H9 (cell line): Measurements from ENCODE around the gene ICAM2. TPM values are rescaled to one million over a fixed set of nuclear protein-coding genes. Genes with fewer than 3 reads are reported as not detected.

Experiments used
- DNase-seq: peaks from one replicate; pipeline ENCODE4 v3.0.0-alpha.2; 2017
- H2AFZ ChIP-seq: one replicate; pipeline ENCODE4 v1.6.1; 2013; ENCODE audit warnings: mild to moderate bottlenecking, low read length, control low read depth, moderate library complexity
- H2AK5ac ChIP-seq: 2 replicates; pipeline ENCODE4 v1.6.1; 2013; ENCODE audit warnings: low read length, control low read depth, mixed read lengths; ENCODE audit not compliant: insufficient read length
- H2BK120ac ChIP-seq: one replicate; pipeline ENCODE4 v1.6.1; 2013; ENCODE audit warnings: low read depth, mild to moderate bottlenecking, low read length, control low read depth, inconsistent platforms; ENCODE audit not compliant: poor library complexity, severe bottlenecking
- H2BK12ac ChIP-seq: 2 replicates; pipeline ENCODE4 v1.6.1; 2013; ENCODE audit warnings: low read length, control low read depth, mixed read lengths, low read depth; ENCODE audit not compliant: insufficient read length
- H2BK15ac ChIP-seq: 2 replicates; pipeline ENCODE4 v1.6.1; 2013; ENCODE audit warnings: low read depth, low read length, control low read depth
- H2BK20ac ChIP-seq: one replicate; pipeline ENCODE4 v1.6.1; 2013; ENCODE audit warnings: low read depth, mild to moderate bottlenecking, low read length, control low read depth, inconsistent platforms; ENCODE audit not compliant: poor library complexity, severe bottlenecking
- H2BK5ac ChIP-seq: 2 replicates; pipeline ENCODE4 v1.6.1; 2013; ENCODE audit warnings: low read length, control low read depth, mixed read lengths; ENCODE audit not compliant: insufficient read length
- H3K14ac ChIP-seq: 2 replicates; pipeline ENCODE4 v1.6.1; 2013; ENCODE audit warnings: low read length, control low read depth; ENCODE audit not compliant: insufficient read depth
- H3K18ac ChIP-seq: 2 replicates; pipeline ENCODE4 v1.6.1; 2013; ENCODE audit warnings: low read depth, mild to moderate bottlenecking, mixed read lengths, low read length, control low read depth; ENCODE audit not compliant: insufficient read length
- H3K23ac ChIP-seq: 2 replicates; pipeline ENCODE4 v1.6.1; 2013; ENCODE audit warnings: low read length, control low read depth, mixed read lengths, low read depth; ENCODE audit not compliant: insufficient read length
- H3K23me2 ChIP-seq: 2 replicates; pipeline ENCODE4 v1.6.1; 2013; ENCODE audit warnings: low read depth, mild to moderate bottlenecking, mixed read lengths, low read length, control low read depth; ENCODE audit not compliant: insufficient read length, poor library complexity, severe bottlenecking
- H3K27ac ChIP-seq: 2 replicates; pipeline ENCODE4 v1.5.1; 2013; ENCODE audit warnings: low read length, control low read depth, mixed read lengths, low read depth; ENCODE audit not compliant: insufficient read length
- H3K27me3 ChIP-seq: 2 replicates; pipeline ENCODE4 v1.6.1; 2013; ENCODE audit warnings: low read length, control low read depth, inconsistent platforms; ENCODE audit not compliant: insufficient read depth
- H3K4ac ChIP-seq: 2 replicates; pipeline ENCODE4 v1.6.1; 2013; ENCODE audit warnings: low read depth, mild to moderate bottlenecking, control low read depth, inconsistent platforms, low read length, moderate library complexity
- H3K4me1 ChIP-seq: 2 replicates; pipeline ENCODE4 v1.6.1; 2013; ENCODE audit warnings: low read length, control low read depth, inconsistent platforms; ENCODE audit not compliant: insufficient read depth
- H3K4me2 ChIP-seq: 2 replicates; pipeline ENCODE4 v1.6.1; 2013; ENCODE audit warnings: low read length, control low read depth, mixed read lengths; ENCODE audit not compliant: insufficient read length, insufficient read depth
- H3K56ac ChIP-seq: 2 replicates; pipeline ENCODE4 v1.6.1; 2013; ENCODE audit warnings: low read depth, mild to moderate bottlenecking, mixed read lengths, low read length, control low read depth; ENCODE audit not compliant: insufficient read length
- H3K79me1 ChIP-seq: 2 replicates; pipeline ENCODE4 v1.6.1; 2013; ENCODE audit warnings: low read depth, mild to moderate bottlenecking, moderate library complexity, low read length, control low read depth, inconsistent platforms; ENCODE audit not compliant: insufficient read depth, poor library complexity, severe bottlenecking
- H3K79me2 ChIP-seq: 2 replicates; pipeline ENCODE4 v1.6.1; 2013; ENCODE audit warnings: low read length, control low read depth, inconsistent platforms; ENCODE audit not compliant: insufficient read depth
- H3K9ac ChIP-seq: 2 replicates; pipeline ENCODE4 v1.6.1; 2013; ENCODE audit warnings: low read length, control low read depth, mixed read lengths; ENCODE audit not compliant: insufficient read length; ENCODE audit errors: extremely low read depth
- H3K9me3 ChIP-seq: one replicate; pipeline ENCODE4 v1.6.1; 2013; ENCODE audit warnings: low read depth, low read length, inconsistent platforms; ENCODE audit not compliant: control insufficient read depth
- H3T11ph ChIP-seq: one replicate; pipeline ENCODE4 v1.6.1; 2013; ENCODE audit warnings: mild to moderate bottlenecking, low read length, control low read depth, inconsistent platforms
- H4K20me1 ChIP-seq: one replicate; pipeline ENCODE4 v1.6.1; 2013; ENCODE audit not compliant: control insufficient read depth, insufficient read length, insufficient read depth
- H4K5ac ChIP-seq: 2 replicates; pipeline ENCODE4 v1.6.1; 2013; ENCODE audit warnings: low read depth, mild to moderate bottlenecking, mixed read lengths, low read length, control low read depth; ENCODE audit not compliant: insufficient read length
- H4K8ac ChIP-seq: replicated peaks from 2 replicates; pipeline ENCODE4 v1.6.1; 2013; ENCODE audit warnings: low read length, control low read depth, mixed read lengths, low read depth; ENCODE audit not compliant: insufficient read length
- H4K91ac ChIP-seq: 2 replicates; pipeline ENCODE4 v1.6.1; 2013; ENCODE audit warnings: low read depth, mild to moderate bottlenecking, moderate library complexity, mixed read lengths, low read length, control low read depth; ENCODE audit not compliant: insufficient read length
- H3K27ac Mint-ChIP-seq, 3 experiments: 2 replicates in 2 of 3; 3 replicates in 1 of 3; pipeline ENCODE4 v1.8.0; 2020 to 2021; ENCODE audit warnings: mixed read lengths in 3 of 3, mild to moderate bottlenecking in 1 of 3, moderate library complexity in 1 of 3
- H3K27me3 Mint-ChIP-seq: 2 replicates; pipeline ENCODE4 v1.8.0; 2021; ENCODE audit warnings: low read depth, mild to moderate bottlenecking, moderate library complexity, mixed read lengths
- H3K36me3 Mint-ChIP-seq, 3 experiments: 2 replicates in 2 of 3; 3 replicates in 1 of 3; pipeline ENCODE4 v1.8.0; 2020 to 2021; ENCODE audit warnings: low read depth in 3 of 3, mixed read lengths in 3 of 3; ENCODE audit not compliant: insufficient read depth in 1 of 3
- H3K4me1 Mint-ChIP-seq, 2 experiments: 2 replicates each; pipeline ENCODE4 v1.8.0; 2020; ENCODE audit warnings: mixed read lengths in 2 of 2
- H3K4me3 Mint-ChIP-seq, 2 experiments: 2 replicates in 1 of 2; 3 replicates in 1 of 2; pipeline ENCODE4 v1.8.0; 2020 to 2021; ENCODE audit warnings: mild to moderate bottlenecking in 2 of 2, mixed read lengths in 2 of 2, moderate library complexity in 1 of 2
- H3K9me3 Mint-ChIP-seq, 2 experiments: 2 replicates in 1 of 2; 3 replicates in 1 of 2; pipeline ENCODE4 v1.8.0; 2020; ENCODE audit warnings: mild to moderate bottlenecking in 2 of 2, mixed read lengths in 2 of 2, moderate library complexity in 1 of 2
- WGBS: extraction: QIAGEN DNeasy Blood & Tissue Kit; methylation state at CpG from one replicate; pipeline ENCODE4 v1.1.7; 2013; ENCODE audit warnings: missing lambda C conversion rate, low lambda C conversion rate, mixed read lengths; ENCODE audit not compliant: insufficient read length; ENCODE audit errors: extremely low coverage; 5-methylcytosine and 5-hydroxymethylcytosine counted together
- total RNA-seq: library from RNA; stranded (reverse); gene quantifications from 2 replicates; pipeline ENCODE4 v1.2.1, GENCODE V29; 2021
- TF ChIP-seq, protein P1 (sequence below): fragments of 200-600 bp; sonication (generic); conservative IDR thresholded peaks from 3 replicates; pipeline ENCODE4 v1.8.0; 2021; ENCODE audit warnings: antibody characterized with exemption, mild to moderate bottlenecking

The ICAM2 gene
- total RNA-seq, 1 experiment from 2014 or later, result 0.28 TPM

DNA sequence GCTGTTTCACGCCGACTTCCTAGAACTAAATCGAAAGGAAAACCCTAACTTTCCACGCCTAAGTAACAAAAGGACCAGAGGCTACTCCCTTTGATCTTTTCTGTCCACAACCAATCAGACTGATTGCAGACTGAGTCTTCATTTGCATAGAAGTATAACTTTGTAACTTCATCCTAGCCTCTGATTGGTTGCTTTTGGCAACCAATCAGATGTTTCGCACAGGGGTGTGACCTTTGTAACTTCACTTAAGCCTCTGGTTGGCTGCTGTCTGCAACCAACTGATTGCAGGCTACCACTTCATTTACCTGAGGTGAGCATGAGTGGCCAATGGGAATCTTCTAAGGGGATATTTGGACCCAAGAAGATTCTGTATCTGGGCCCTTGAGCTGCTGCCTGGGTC is 17.4 kb upstream of the ICAM2 start:
- no peak overlapping the region for H4K91ac ChIP-seq
- H3K27me3 ChIP-seq, result no peaks in the 10 kb centered on the region
- no peak overlapping the region for H4K8ac ChIP-seq
- DNase-seq, result no peak
- Mint-ChIP-seq H3K4me3 (no peak overlapping the region), H3K27me3 (no peaks in the 10 kb centered on the region), H3K27ac (no peak overlapping the region), H3K9me3 (no peaks in the 10 kb centered on the region), H3K4me1 (peaks cover 4 to 8% of the 10 kb centered on the region in 2 experiments; a peak in 3 of 4 replicates), H3K36me3 (no peaks in the 10 kb centered on the region)
- H2BK120ac ChIP-seq, result no peak overlapping the region
- no peak overlapping the region for H3K56ac ChIP-seq
- no peaks in the 10 kb centered on the region for H3K79me2 ChIP-seq
- H2BK5ac ChIP-seq, result no peak overlapping the region
- no peaks in the 10 kb centered on the region for H3K4me1 ChIP-seq
- H3K4me2 ChIP-seq, result no peak overlapping the region
- H3K4ac ChIP-seq, result no peak overlapping the region
- H3K14ac ChIP-seq, result no peak overlapping the region
- no peak overlapping the region for H4K5ac ChIP-seq
- no peak overlapping the region for H2AFZ ChIP-seq
- H3K9me3 ChIP-seq, result no peaks in the 10 kb centered on the region
- H4K20me1 ChIP-seq, result no peaks in the 10 kb centered on the region
- no peak overlapping the region for H2AK5ac ChIP-seq
- no peak overlapping the region for H2BK12ac ChIP-seq
- no peak overlapping the region for H2BK20ac ChIP-seq
- TF ChIP-seq, protein P1, sequence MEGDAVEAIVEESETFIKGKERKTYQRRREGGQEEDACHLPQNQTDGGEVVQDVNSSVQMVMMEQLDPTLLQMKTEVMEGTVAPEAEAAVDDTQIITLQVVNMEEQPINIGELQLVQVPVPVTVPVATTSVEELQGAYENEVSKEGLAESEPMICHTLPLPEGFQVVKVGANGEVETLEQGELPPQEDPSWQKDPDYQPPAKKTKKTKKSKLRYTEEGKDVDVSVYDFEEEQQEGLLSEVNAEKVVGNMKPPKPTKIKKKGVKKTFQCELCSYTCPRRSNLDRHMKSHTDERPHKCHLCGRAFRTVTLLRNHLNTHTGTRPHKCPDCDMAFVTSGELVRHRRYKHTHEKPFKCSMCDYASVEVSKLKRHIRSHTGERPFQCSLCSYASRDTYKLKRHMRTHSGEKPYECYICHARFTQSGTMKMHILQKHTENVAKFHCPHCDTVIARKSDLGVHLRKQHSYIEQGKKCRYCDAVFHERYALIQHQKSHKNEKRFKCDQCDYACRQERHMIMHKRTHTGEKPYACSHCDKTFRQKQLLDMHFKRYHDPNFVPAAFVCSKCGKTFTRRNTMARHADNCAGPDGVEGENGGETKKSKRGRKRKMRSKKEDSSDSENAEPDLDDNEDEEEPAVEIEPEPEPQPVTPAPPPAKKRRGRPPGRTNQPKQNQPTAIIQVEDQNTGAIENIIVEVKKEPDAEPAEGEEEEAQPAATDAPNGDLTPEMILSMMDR, result no peak
- no peak overlapping the region for H3K18ac ChIP-seq
- H3K9ac ChIP-seq, result no peak overlapping the region
- H3K27ac ChIP-seq, result no peak overlapping the region
- H2BK15ac ChIP-seq, result no peak overlapping the region
- no peak overlapping the region for H3K23ac ChIP-seq
- no peaks in the 10 kb centered on the region for H3K79me1 ChIP-seq
- no peak overlapping the region for H3T11ph ChIP-seq
- no peaks in the 10 kb centered on the region for H3K23me2 ChIP-seq
- WGBS, result no CpG with 5 or more reads among the region's 5 CpGs
